ENCODE data around the gene EBF3. TPM values are rescaled to one million over a fixed set of nuclear protein-coding genes. Genes with fewer than 3 reads are reported as not detected.

EBF3 gene
- polyA plus RNA-seq, 4 donors = 1.4 to 1.9 TPM; not detected in 2

GRCh38 chr10:129891806-129892205 lies 72.3 kb downstream of the EBF3 start:
- H3K9me3 ChIP-seq (ENCODE audit: control insufficient read depth in 2 of 2, insufficient read depth in 1 of 2, low read depth in 1 of 2, low read length in 1 of 2) = no peaks in the 10 kb centered on the region

GRCh38 chr10:129890170-129890569 lies 73.9 kb downstream of the EBF3 start:
- Histone ChIP-seq H3K4me3 (ENCODE audit: low read depth in 1 of 3, low read length in 3 of 3) (no peak overlapping the region), H3K9me3 (ENCODE audit: control insufficient read depth in 2 of 2, insufficient read depth in 1 of 2, low read depth in 1 of 2, low read length in 1 of 2) (no peaks in the 10 kb centered on the region), H3K4me1 (ENCODE audit: control insufficient read depth in 3 of 3, insufficient read depth in 2 of 3, low read depth in 1 of 3, low read length in 2 of 3) (no peaks in the 10 kb centered on the region), H3K27me3 (ENCODE audit: control insufficient read depth in 3 of 3, insufficient read depth in 3 of 3, low read length in 3 of 3) (peaks cover 0 to 27% (median 2%) of the 10 kb centered on the region in 3 donors), H3K36me3 (ENCODE audit: control insufficient read depth in 3 of 3, insufficient read depth in 2 of 3, low read depth in 1 of 3, low read length in 3 of 3) (no peaks in the 10 kb centered on the region), H3K27ac (ENCODE audit: low read depth in 1 of 3, low read length in 2 of 3) (no peak overlapping the region)
- 83 to 89% (median 83%) methylated on average over 15 of the region's 15 CpGs for WGBS, 3 donors
- FAIRE-seq (no peak), DNase-seq (no peak)

More at GRCh38 chr10:129891806-129892205, 72.3 kb downstream of the EBF3 start:
- WGBS, 3 donors = 72 to 82% (median 80%) methylated on average over 13 of the region's 13 CpGs
- Histone ChIP-seq H3K4me1 (ENCODE audit: control insufficient read depth in 3 of 3, insufficient read depth in 2 of 3, low read depth in 1 of 3, low read length in 2 of 3) (no peaks in the 10 kb centered on the region), H3K27ac (ENCODE audit: low read depth in 1 of 3, low read length in 2 of 3) (no peak overlapping the region), H3K27me3 (ENCODE audit: control insufficient read depth in 3 of 3, insufficient read depth in 3 of 3, low read length in 3 of 3) (peaks cover 0 to 23% (median 0%) of the 10 kb centered on the region in 3 donors), H3K36me3 (ENCODE audit: control insufficient read depth in 3 of 3, insufficient read depth in 2 of 3, low read depth in 1 of 3, low read length in 3 of 3) (no peaks in the 10 kb centered on the region), H3K4me3 (ENCODE audit: low read depth in 1 of 3, low read length in 3 of 3) (no peak overlapping the region)
- FAIRE-seq (no peak), DNase-seq (no peak)

GRCh38 chr10:129888784-129889616 lies 75.1 kb downstream of the EBF3 start:
- Histone ChIP-seq H3K4me1 (ENCODE audit: control insufficient read depth in 3 of 3, insufficient read depth in 2 of 3, low read depth in 1 of 3, low read length in 2 of 3) (no peaks in the 10 kb centered on the region), H3K9me3 (ENCODE audit: control insufficient read depth in 2 of 2, insufficient read depth in 1 of 2, low read depth in 1 of 2, low read length in 1 of 2) (no peaks in the 10 kb centered on the region), H3K36me3 (ENCODE audit: control insufficient read depth in 3 of 3, insufficient read depth in 2 of 3, low read depth in 1 of 3, low read length in 3 of 3) (no peaks in the 10 kb centered on the region), H3K27ac (ENCODE audit: low read depth in 1 of 3, low read length in 2 of 3) (no peak overlapping the region), H3K27me3 (ENCODE audit: control insufficient read depth in 3 of 3, insufficient read depth in 3 of 3, low read length in 3 of 3) (peaks cover 0 to 33% (median 2%) of the 10 kb centered on the region in 3 donors), H3K4me3 (ENCODE audit: low read depth in 1 of 3, low read length in 3 of 3) (no peak overlapping the region)
- DNase-seq (peak; percentile 9 to 50), FAIRE-seq (no peak)
- WGBS, 3 donors = 34 to 40% (median 37%) methylated on average over 22 of the region's 22 CpGs

- DNase-seq (no peak), FAIRE-seq (no peak)
- H3K9me3 ChIP-seq (ENCODE audit: control insufficient read depth in 2 of 2, insufficient read depth in 1 of 2, low read depth in 1 of 2, low read length in 1 of 2) = no peaks in the 10 kb centered on the region
- no peaks in the 10 kb centered on the region for H3K36me3 ChIP-seq (ENCODE audit: control insufficient read depth in 3 of 3, insufficient read depth in 2 of 3, low read depth in 1 of 3, low read length in 3 of 3)
- no peak overlapping the region for H3K4me3 ChIP-seq (ENCODE audit: low read depth in 1 of 3, low read length in 3 of 3)
- H3K4me1 ChIP-seq (ENCODE audit: control insufficient read depth in 3 of 3, insufficient read depth in 2 of 3, low read depth in 1 of 3, low read length in 2 of 3) = no peaks in the 10 kb centered on the region
- WGBS, 3 donors = 92 to 95% (median 95%) methylated on average over 35 of the region's 35 CpGs
- H3K27me3 ChIP-seq (ENCODE audit: control insufficient read depth in 3 of 3, insufficient read depth in 3 of 3, low read length in 3 of 3) = peaks cover 0 to 31% (median 2%) of the 10 kb centered on the region in 3 donors
- no peak overlapping the region for H3K27ac ChIP-seq (ENCODE audit: low read depth in 1 of 3, low read length in 2 of 3)
Observed at GRCh38 chr10:129887986-129888783, 75.9 kb downstream of the EBF3 start.

- no peak for FAIRE-seq
- Histone ChIP-seq H3K9me3 (ENCODE audit: control insufficient read depth in 2 of 2, insufficient read depth in 1 of 2, low read depth in 1 of 2, low read length in 1 of 2) (no peaks in the 10 kb centered on the region), H3K36me3 (ENCODE audit: control insufficient read depth in 3 of 3, insufficient read depth in 2 of 3, low read depth in 1 of 3, low read length in 3 of 3) (no peaks in the 10 kb centered on the region), H3K4me1 (ENCODE audit: control insufficient read depth in 3 of 3, insufficient read depth in 2 of 3, low read depth in 1 of 3, low read length in 2 of 3) (no peaks in the 10 kb centered on the region), H3K27ac (ENCODE audit: low read depth in 1 of 3, low read length in 2 of 3) (no peak overlapping the region), H3K27me3 (ENCODE audit: control insufficient read depth in 3 of 3, insufficient read depth in 3 of 3, low read length in 3 of 3) (peaks cover 0 to 25% (median 2%) of the 10 kb centered on the region in 3 donors), H3K4me3 (ENCODE audit: low read depth in 1 of 3, low read length in 3 of 3) (no peak overlapping the region)
- no peak for DNase-seq
- 84 to 92% (median 85%) methylated on average over 13 of the region's 13 CpGs for WGBS, 3 donors
Observed at GRCh38 chr10:129887381-129887905, 76.6 kb downstream of the EBF3 start.

GRCh38 chr10:129886263-129886662 lies 77.8 kb downstream of the EBF3 start:
- WGBS, 3 donors = 24 to 72% (median 40%) methylated on average over 9 of the region's 9 CpGs
- FAIRE-seq (no peak), DNase-seq (no peak)
- Histone ChIP-seq H3K9me3 (ENCODE audit: control insufficient read depth in 2 of 2, insufficient read depth in 1 of 2, low read depth in 1 of 2, low read length in 1 of 2) (no peaks in the 10 kb centered on the region), H3K4me1 (ENCODE audit: control insufficient read depth in 3 of 3, insufficient read depth in 2 of 3, low read depth in 1 of 3, low read length in 2 of 3) (no peaks in the 10 kb centered on the region), H3K27ac (ENCODE audit: low read depth in 1 of 3, low read length in 2 of 3) (no peak overlapping the region), H3K4me3 (ENCODE audit: low read depth in 1 of 3, low read length in 3 of 3) (no peak overlapping the region), H3K36me3 (ENCODE audit: control insufficient read depth in 3 of 3, insufficient read depth in 2 of 3, low read depth in 1 of 3, low read length in 3 of 3) (no peaks in the 10 kb centered on the region), H3K27me3 (ENCODE audit: control insufficient read depth in 3 of 3, insufficient read depth in 3 of 3, low read length in 3 of 3) (peaks cover 0 to 22% (median 2%) of the 10 kb centered on the region in 3 donors)

- Histone ChIP-seq H3K27me3 (ENCODE audit: control insufficient read depth in 3 of 3, insufficient read depth in 3 of 3, low read length in 3 of 3) (peaks cover 0 to 24% (median 2%) of the 10 kb centered on the region in 3 donors), H3K4me1 (ENCODE audit: control insufficient read depth in 3 of 3, insufficient read depth in 2 of 3, low read depth in 1 of 3, low read length in 2 of 3) (no peaks in the 10 kb centered on the region), H3K27ac (ENCODE audit: low read depth in 1 of 3, low read length in 2 of 3) (no peak overlapping the region), H3K9me3 (ENCODE audit: control insufficient read depth in 2 of 2, insufficient read depth in 1 of 2, low read depth in 1 of 2, low read length in 1 of 2) (no peaks in the 10 kb centered on the region), H3K4me3 (ENCODE audit: low read depth in 1 of 3, low read length in 3 of 3) (no peak overlapping the region), H3K36me3 (ENCODE audit: control insufficient read depth in 3 of 3, insufficient read depth in 2 of 3, low read depth in 1 of 3, low read length in 3 of 3) (no peaks in the 10 kb centered on the region)
- 65 to 81% (median 72%) methylated on average over 8 of the region's 8 CpGs for WGBS, 3 donors
- FAIRE-seq (no peak), DNase-seq (no peak)
Observed at GRCh38 chr10:129885526-129885925, 78.5 kb downstream of the EBF3 start.

- no peaks in the 10 kb centered on the region for H3K9me3 ChIP-seq (ENCODE audit: control insufficient read depth in 2 of 2, insufficient read depth in 1 of 2, low read depth in 1 of 2, low read length in 1 of 2)
- no peaks in the 10 kb centered on the region for H3K36me3 ChIP-seq (ENCODE audit: control insufficient read depth in 3 of 3, insufficient read depth in 2 of 3, low read depth in 1 of 3, low read length in 3 of 3)
- WGBS, 3 donors = 50 to 70% (median 56%) methylated on average over 18 of the region's 18 CpGs
Observed at GRCh38 chr10:129884398-129885078, 79.5 kb downstream of the EBF3 start.

More at GRCh38 chr10:129884398-129885078, 79.5 kb downstream of the EBF3 start:
- DNase-seq (no peak), FAIRE-seq (no peak)
- H3K4me1 ChIP-seq (ENCODE audit: control insufficient read depth in 3 of 3, insufficient read depth in 2 of 3, low read depth in 1 of 3, low read length in 2 of 3) = no peaks in the 10 kb centered on the region
- no peak overlapping the region for H3K27ac ChIP-seq (ENCODE audit: low read depth in 1 of 3, low read length in 2 of 3)
- no peak overlapping the region for H3K4me3 ChIP-seq (ENCODE audit: low read depth in 1 of 3, low read length in 3 of 3)
- peaks cover 0 to 24% (median 2%) of the 10 kb centered on the region in 3 donors for H3K27me3 ChIP-seq (ENCODE audit: control insufficient read depth in 3 of 3, insufficient read depth in 3 of 3, low read length in 3 of 3)
